Retinal pigment epithelial cell (primary cell): Measurements from ENCODE around the gene RPLP1.

ENCODE experiments used
- DNase-seq: peaks from one replicate; pipeline ENCODE4 v3.0.0-alpha.2; 2010; ENCODE audit warnings: low read depth
- H3K4me3 ChIP-seq: 2 replicates; pipeline ENCODE4 v1.5.1; 2011; ENCODE audit warnings: mild to moderate bottlenecking, low read length, control low read depth, moderate library complexity
- CTCF ChIP-seq: conservative IDR thresholded peaks from 2 replicates; pipeline ENCODE4 v1.5.1; 2011; ENCODE audit warnings: low read depth, low read length, control low read depth, inconsistent platforms

Gene RPLP1

GRCh38 chr15:69422336-69422895 is 30.2 kb upstream of the RPLP1 start:
- no peak overlapping the region for H3K4me3 ChIP-seq
- TF ChIP-seq CTCF = no peak
- DNase-seq = no peak

GRCh38 chr15:69424001-69424400 is 28.6 kb upstream of the RPLP1 start:
- no peak overlapping the region for H3K4me3 ChIP-seq
- TF ChIP-seq CTCF = no peak
- no peak for DNase-seq

GRCh38 chr15:69424748-69425413 is 27.7 kb upstream of the RPLP1 start:
- TF ChIP-seq CTCF = no peak
- no peak overlapping the region for H3K4me3 ChIP-seq
- DNase-seq = no peak

GRCh38 chr15:69433831-69434230 is 18.8 kb upstream of the RPLP1 start:
- TF ChIP-seq CTCF = no peak
- DNase-seq = no peak
- no peak overlapping the region for H3K4me3 ChIP-seq

- DNase-seq = no peak
- no peak for TF ChIP-seq CTCF
Measured at GRCh38 chr15:69434238-69434637, 18.4 kb upstream of the RPLP1 start.

GRCh38 chr15:69434679-69435078 is 17.9 kb upstream of the RPLP1 start:
- no peak overlapping the region for H3K4me3 ChIP-seq
- DNase-seq = no peak
- no peak for TF ChIP-seq CTCF

More at GRCh38 chr15:69434238-69434637, 18.4 kb upstream of the RPLP1 start:
- no peak overlapping the region for H3K4me3 ChIP-seq

GRCh38 chr15:69435985-69436384 is 16.6 kb upstream of the RPLP1 start:
- no peak overlapping the region for H3K4me3 ChIP-seq
- TF ChIP-seq CTCF = no peak
- DNase-seq = no peak
